IMR-90 (cell line): ENCODE data around the gene SPNS1. TPM values are rescaled to one million over a fixed set of nuclear protein-coding genes. Genes with fewer than 3 reads are reported as not detected.

Experiments used
- ATAC-seq: fragments of 200-7000 bp; cut with Tn5 transposase; 2 replicates; pipeline ENCODE4 v1.9.1; 2020; ENCODE audit warnings: low read depth, mild to moderate bottlenecking, moderate library complexity
- BruUV-seq: library from RNA; stranded (reverse); fragments of 400-500 nt; replicated peaks from 2 replicates; lab custom pipeline; 2021; lab: Mats Ljungman, UMichigan
- CTCF ChIA-PET: fragments of 300-600 bp; formaldehyde crosslinking; extraction: SDS; loops from one replicate; lab custom pipeline; 2021; ENCODE audit warnings: antibody characterized with exemption; lab: Yijun Ruan, JAX
- POLR2A ChIA-PET: fragments of 300-600 bp; sonication (Branson Sonifier 250); formaldehyde crosslinking; loops from one replicate; lab custom pipeline; 2022; ENCODE audit warnings: antibody characterized with exemption; ENCODE audit not compliant: unreplicated experiment; lab: Charles Lee
- DNase-seq: peaks from one replicate; pipeline ENCODE4 v3.0.0; 2013
- H2AFZ ChIP-seq: replicated peaks from 2 replicates; pipeline ENCODE3; 2013; ENCODE audit warnings: low read length, mild to moderate bottlenecking; ENCODE audit not compliant: poor library complexity
- H2AK5ac ChIP-seq: 2 replicates; pipeline ENCODE4 v1.6.1; 2013; ENCODE audit warnings: low read depth, low read length, inconsistent platforms
- H2AK9ac ChIP-seq: replicated peaks from 2 replicates; pipeline ENCODE3; 2013; ENCODE audit warnings: mild to moderate bottlenecking, low read depth, low read length, moderate library complexity; ENCODE audit not compliant: poor library complexity
- H2BK120ac ChIP-seq: 2 replicates; pipeline ENCODE4 v1.6.1; 2013; ENCODE audit warnings: low read depth, low read length, inconsistent platforms
- H2BK15ac ChIP-seq: 3 replicates; pipeline ENCODE4 v1.6.1; 2013; ENCODE audit warnings: low read depth, low read length, inconsistent platforms
- H2BK20ac ChIP-seq: 2 replicates; pipeline ENCODE4 v1.6.1; 2013; ENCODE audit warnings: low read depth, mild to moderate bottlenecking, inconsistent platforms, low read length, moderate library complexity
- H2BK5ac ChIP-seq: 2 replicates; pipeline ENCODE4 v1.6.1; 2013; ENCODE audit warnings: mild to moderate bottlenecking, low read depth, low read length, inconsistent platforms; ENCODE audit not compliant: poor library complexity, severe bottlenecking
- H3K14ac ChIP-seq: replicated peaks from 2 replicates; pipeline ENCODE4 v1.6.1; 2013; ENCODE audit warnings: low read depth, low read length, inconsistent platforms
- H3K18ac ChIP-seq: 2 replicates; pipeline ENCODE4 v1.6.1; 2013; ENCODE audit warnings: low read depth, low read length, control low read depth
- H3K23ac ChIP-seq: 2 replicates; pipeline ENCODE4 v1.6.1; 2013; ENCODE audit warnings: low read depth, low read length, inconsistent platforms
- H3K27ac ChIP-seq: 2 replicates; pipeline ENCODE4 v1.5.1; 2013; ENCODE audit warnings: mild to moderate bottlenecking, control low read depth, low read length; ENCODE audit not compliant: insufficient read depth
- H3K27me3 ChIP-seq: 2 replicates; pipeline ENCODE4 v1.6.1; 2013; ENCODE audit warnings: low read length; ENCODE audit not compliant: control insufficient read depth, insufficient read depth
- H3K36me3 ChIP-seq: 2 replicates; pipeline ENCODE4 v1.6.1; 2013; ENCODE audit warnings: low read length, mixed read lengths; ENCODE audit not compliant: control insufficient read depth, insufficient read depth
- H3K4ac ChIP-seq: 2 replicates; pipeline ENCODE4 v1.6.1; 2013; ENCODE audit warnings: low read depth, low read length, inconsistent platforms
- H3K4me1 ChIP-seq: 2 replicates; pipeline ENCODE4 v1.6.1; 2013; ENCODE audit warnings: low read length, mixed read lengths; ENCODE audit not compliant: control insufficient read depth, insufficient read depth
- H3K4me2 ChIP-seq: 2 replicates; pipeline ENCODE4 v1.6.1; 2013; ENCODE audit warnings: low read depth, mild to moderate bottlenecking, control low read depth, low read length, moderate library complexity
- H3K4me3 ChIP-seq: 2 replicates; pipeline ENCODE4 v1.5.1; 2013; ENCODE audit warnings: low read depth, mild to moderate bottlenecking, control low read depth, low read length, moderate library complexity; ENCODE audit not compliant: insufficient read depth
- H3K56ac ChIP-seq: 2 replicates; pipeline ENCODE4 v1.6.1; 2013; ENCODE audit warnings: low read length, inconsistent platforms; ENCODE audit not compliant: insufficient read depth; ENCODE audit errors: extremely low read depth
- H3K79me1 ChIP-seq, 2 experiments: 2 replicates each; pipeline ENCODE4 v1.6.1; 2013; ENCODE audit warnings: low read length in 2 of 2, inconsistent platforms in 1 of 2, low read depth in 1 of 2
- H3K9ac ChIP-seq: 2 replicates; pipeline ENCODE4 v1.6.1; 2013; ENCODE audit warnings: low read depth, low read length, control low read depth
- H3K9me1 ChIP-seq: 2 replicates; pipeline ENCODE4 v1.6.1; 2013; ENCODE audit warnings: low read length, inconsistent platforms; ENCODE audit not compliant: insufficient read depth
- H3K9me3 ChIP-seq: 2 replicates; pipeline ENCODE4 v1.6.1; 2013; ENCODE audit warnings: low read length; ENCODE audit not compliant: control insufficient read depth, insufficient read depth
- H4K20me1 ChIP-seq: 2 replicates; pipeline ENCODE4 v1.6.1; 2013; ENCODE audit warnings: low read length, inconsistent platforms; ENCODE audit not compliant: insufficient read depth
- H4K5ac ChIP-seq: 2 replicates; pipeline ENCODE4 v1.6.1; 2013; ENCODE audit warnings: mild to moderate bottlenecking, low read depth, low read length, control low read depth
- H4K8ac ChIP-seq, 2 experiments: 2 replicates each; pipeline ENCODE4 v1.6.1; 2013; ENCODE audit warnings: low read depth in 2 of 2, low read length in 2 of 2, control low read depth in 1 of 2, inconsistent platforms in 1 of 2
- H4K91ac ChIP-seq: 2 replicates; pipeline ENCODE4 v1.6.1; 2013; ENCODE audit warnings: low read depth, low read length, inconsistent platforms; ENCODE audit not compliant: insufficient read depth
- BHLHE40 ChIP-seq: fragments of 150-350 bp; IDR thresholded peaks from 2 replicates; pipeline ENCODE4 v1.6.1; 2016; ENCODE audit warnings: mild to moderate bottlenecking, low read depth, low read length
- CHD1 ChIP-seq: IDR thresholded peaks from 2 replicates; pipeline ENCODE4 v1.6.1; 2012; ENCODE audit warnings: low read depth, low read length, improper control_type of control experiment
- FOS ChIP-seq: fragments of 150-350 bp; IDR thresholded peaks from 2 replicates; pipeline ENCODE4 v1.6.1; 2016; ENCODE audit warnings: low read depth, low read length
- MAZ ChIP-seq: IDR thresholded peaks from 2 replicates; pipeline ENCODE4 v1.6.1; 2012; ENCODE audit warnings: low read depth, mild to moderate bottlenecking, low read length, improper control_type of control experiment, moderate library complexity, borderline replicate concordance
- MXI1 ChIP-seq: IDR thresholded peaks from 2 replicates; pipeline ENCODE4 v1.6.1; 2012; ENCODE audit warnings: low read depth, mild to moderate bottlenecking, low read length, moderate library complexity, borderline replicate concordance
- NFE2L2 ChIP-seq: fragments of 150-350 bp; IDR thresholded peaks from 2 replicates; pipeline ENCODE4 v1.6.1; 2016; ENCODE audit warnings: low read depth, mild to moderate bottlenecking, low read length
- POLR2A ChIP-seq: IDR thresholded peaks from 2 replicates; pipeline ENCODE4 v1.6.1; 2012; ENCODE audit warnings: mild to moderate bottlenecking, low read depth, low read length
- WGBS, 2 experiments: methylation state at CpG; one replicate each; pipeline versions ENCODE4 v1.1.5 to v1.1.7; 2013; ENCODE audit warnings: missing lambda C conversion rate in 2 of 2; ENCODE audit not compliant: insufficient read length in 1 of 2; ENCODE audit errors: extremely low coverage in 2 of 2; 5-methylcytosine and 5-hydroxymethylcytosine counted together
- dilution Hi-C: fragments of 300-500 bp; cut with HindIII; formaldehyde crosslinking; loops from one replicate; pipeline ENCODE4 v1.14.3; 2018; ENCODE audit warnings: low sequenced_read_pairs; ENCODE audit not compliant: unreplicated experiment
- in situ Hi-C: fragments of 300-500 bp; cut with MboI; formaldehyde crosslinking; loops from 3 replicates; pipeline ENCODE4 v1.14.3; 2019; ENCODE audit warnings: low sequenced_read_pairs, inconsistent platforms, mixed read lengths
- intact Hi-C: fragments of 100-400 bp; cut with micrococcal nuclease; formaldehyde crosslinking; loops from 2 replicates; pipeline ENCODE4 v1.10.0; 2022
- polyA plus RNA-seq, 3 experiments: library from polyadenylated mRNA; depleted of rRNA; stranded (reverse); fragments of >200 nt; gene quantifications; 2 replicates each; pipeline ENCODE4 v1.2.3, GENCODE V29; 2012; ENCODE audit warnings: low replicate concordance in 1 of 3
- total RNA-seq: library from RNA; depleted of rRNA; stranded (reverse); fragments of >200 nt; gene quantifications from 2 replicates; pipeline ENCODE4 v1.2.3, GENCODE V29; 2012

The SPNS1 gene
- total and polyA plus RNA-seq, 2 of the 4 experiments (the other 2 are of a cell fraction) = 4.7 to 37.3 TPM

GRCh38 chr16:28986492-28986891 is 11.9 kb downstream of the SPNS1 start:
- POLR2A ChIA-PET = no interaction called here
- WGBS, 2 experiments = no CpG with 5 or more reads among the region's 13 CpGs
- Histone ChIP-seq H2BK5ac (no peak overlapping the region), H3K27me3 (no peaks in the 10 kb centered on the region), H4K8ac (no peak overlapping the region), H3K56ac (no peak overlapping the region), H3K9ac (no peak overlapping the region), H2BK15ac (no peak overlapping the region), H3K23ac (no peak overlapping the region), H2AFZ (no peak overlapping the region), H4K5ac (no peak overlapping the region), H3K36me3 (peaks cover 60% of the 10 kb centered on the region), H4K20me1 (no peaks in the 10 kb centered on the region), H3K4ac (no peak overlapping the region), H3K9me3 (peaks cover 5% of the 10 kb centered on the region), H3K9me1 (no peaks in the 10 kb centered on the region), H2AK9ac (no peak overlapping the region), H3K4me2 (no peak overlapping the region), H4K91ac (no peak overlapping the region), H3K27ac (no peak overlapping the region), H3K4me3 (no peak overlapping the region), H3K14ac (no peak overlapping the region), H2AK5ac (no peak overlapping the region), H3K4me1 (no peaks in the 10 kb centered on the region), H2BK120ac (no peak overlapping the region), H3K79me1 (peaks cover 0 to 8% of the 10 kb centered on the region in 2 experiments; a peak in 1 of 4 replicates), H2BK20ac (no peak overlapping the region), H3K18ac (no peak overlapping the region)
- intact Hi-C loops (no loop called here), in situ Hi-C loops (no loop called here), dilution Hi-C loops (no loop called here)
- TF ChIP-seq FOS (no peak), BHLHE40 (no peak), POLR2A (no peak), MXI1 (no peak), NFE2L2 (no peak), CHD1 (no peak), MAZ (no peak)
- no TSS peak for BruUV-seq
- CTCF ChIA-PET = no interaction called here
- DNase-seq = no peak
- no peak for ATAC-seq
